AG10803 (cell line): ENCODE results near the gene HAND1.

Source experiments
- DNase-seq: peaks from one replicate; pipeline ENCODE4 v3.0.0; 2010; ENCODE audit warnings: low read depth
- H3K4me3 ChIP-seq: 2 replicates; pipeline ENCODE4 v1.5.1; 2011; ENCODE audit warnings: mild to moderate bottlenecking, low read length, control low read depth
- TF ChIP-seq, protein P1 (sequence below): conservative IDR thresholded peaks from 2 replicates; pipeline ENCODE4 v1.5.1; 2011; ENCODE audit warnings: mild to moderate bottlenecking, low read length, control low read depth, inconsistent platforms

The HAND1 gene

DNA sequence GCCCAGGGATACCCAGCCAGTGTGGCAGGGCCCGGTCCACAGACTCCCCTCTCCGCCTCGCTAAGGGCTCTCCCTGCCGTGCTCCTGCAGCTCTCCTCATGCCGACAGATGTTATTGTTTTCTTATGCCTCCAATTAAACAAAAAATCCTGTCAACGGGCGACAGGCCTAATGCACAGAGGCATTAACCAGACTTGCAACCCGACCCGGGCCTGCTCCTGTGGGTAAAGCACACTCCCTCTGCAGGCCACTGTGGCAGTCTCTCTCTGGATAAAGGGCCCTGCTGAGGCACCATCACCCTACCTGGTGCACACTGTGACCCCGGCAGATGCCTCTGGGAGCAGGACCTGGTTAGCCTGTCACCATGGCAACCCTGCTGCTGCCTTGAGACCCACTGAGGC, 27.5 kb upstream of the HAND1 start:
- TF ChIP-seq, protein P1, sequence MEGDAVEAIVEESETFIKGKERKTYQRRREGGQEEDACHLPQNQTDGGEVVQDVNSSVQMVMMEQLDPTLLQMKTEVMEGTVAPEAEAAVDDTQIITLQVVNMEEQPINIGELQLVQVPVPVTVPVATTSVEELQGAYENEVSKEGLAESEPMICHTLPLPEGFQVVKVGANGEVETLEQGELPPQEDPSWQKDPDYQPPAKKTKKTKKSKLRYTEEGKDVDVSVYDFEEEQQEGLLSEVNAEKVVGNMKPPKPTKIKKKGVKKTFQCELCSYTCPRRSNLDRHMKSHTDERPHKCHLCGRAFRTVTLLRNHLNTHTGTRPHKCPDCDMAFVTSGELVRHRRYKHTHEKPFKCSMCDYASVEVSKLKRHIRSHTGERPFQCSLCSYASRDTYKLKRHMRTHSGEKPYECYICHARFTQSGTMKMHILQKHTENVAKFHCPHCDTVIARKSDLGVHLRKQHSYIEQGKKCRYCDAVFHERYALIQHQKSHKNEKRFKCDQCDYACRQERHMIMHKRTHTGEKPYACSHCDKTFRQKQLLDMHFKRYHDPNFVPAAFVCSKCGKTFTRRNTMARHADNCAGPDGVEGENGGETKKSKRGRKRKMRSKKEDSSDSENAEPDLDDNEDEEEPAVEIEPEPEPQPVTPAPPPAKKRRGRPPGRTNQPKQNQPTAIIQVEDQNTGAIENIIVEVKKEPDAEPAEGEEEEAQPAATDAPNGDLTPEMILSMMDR, result no peak
- no peak overlapping the region for H3K4me3 ChIP-seq
- DNase-seq, result no peak

DNA sequence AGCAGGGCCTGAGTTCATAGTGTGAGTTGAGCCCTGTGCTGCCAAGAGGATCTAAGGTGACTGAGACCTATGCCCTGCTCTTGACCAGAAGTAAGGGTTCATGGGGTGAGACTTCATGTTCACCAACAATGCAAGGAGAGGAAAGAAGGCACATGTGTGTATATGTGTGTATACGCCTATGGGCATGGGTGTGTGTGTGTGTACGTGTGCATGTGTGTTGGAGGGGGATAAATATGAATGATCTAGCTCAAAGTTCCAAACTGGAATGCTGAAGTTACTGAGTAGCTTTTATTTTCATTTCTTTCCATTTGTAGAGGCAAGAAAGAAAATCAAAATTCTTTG, 25.6 kb upstream of the HAND1 start:
- no peak for DNase-seq
- TF ChIP-seq, protein P1, result no peak
- H3K4me3 ChIP-seq, result no peak overlapping the region

DNA sequence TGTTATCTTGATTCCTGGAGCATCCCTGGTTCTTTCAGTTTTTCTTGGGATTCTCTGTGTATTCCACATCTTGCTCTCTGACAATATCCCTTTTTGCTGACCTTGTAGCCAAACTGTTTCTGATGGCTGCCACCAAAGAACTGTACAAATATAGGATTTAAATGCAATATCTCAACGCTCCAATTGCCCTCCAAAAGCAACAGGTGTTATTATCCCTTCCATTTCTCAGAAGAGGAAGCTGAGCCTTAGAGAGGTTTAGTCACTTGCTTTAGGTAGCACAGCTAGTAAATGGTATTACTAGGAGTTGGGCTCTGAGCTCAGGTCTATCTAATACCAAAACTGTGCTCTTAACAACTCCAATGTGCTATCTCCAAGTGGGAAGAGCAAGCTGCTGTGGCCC, 24.2 kb upstream of the HAND1 start:
- no peak overlapping the region for H3K4me3 ChIP-seq
- no peak for DNase-seq
- TF ChIP-seq, protein P1, result no peak

DNA sequence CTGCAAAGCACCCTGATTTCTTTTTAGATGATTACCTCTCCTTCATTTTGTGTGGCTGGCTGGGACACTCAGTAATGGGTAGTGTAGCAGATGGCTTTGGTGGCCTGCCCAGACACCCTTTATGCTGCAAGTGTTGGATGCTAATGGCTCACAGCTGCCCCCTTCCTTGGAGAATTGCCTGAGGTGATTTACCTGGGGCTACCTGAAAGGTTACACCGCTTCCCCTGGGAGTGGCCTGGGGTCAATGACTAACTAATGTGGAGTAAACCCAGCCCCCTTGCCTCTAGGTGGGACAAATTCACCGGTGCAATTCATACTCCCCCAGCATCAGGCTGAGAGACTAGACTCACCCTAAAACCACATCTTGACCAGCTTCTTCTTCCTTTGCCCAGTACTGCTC, 23.5 kb upstream of the HAND1 start:
- H3K4me3 ChIP-seq, result no peak overlapping the region
- TF ChIP-seq, protein P1, result no peak
- DNase-seq, result no peak

DNA sequence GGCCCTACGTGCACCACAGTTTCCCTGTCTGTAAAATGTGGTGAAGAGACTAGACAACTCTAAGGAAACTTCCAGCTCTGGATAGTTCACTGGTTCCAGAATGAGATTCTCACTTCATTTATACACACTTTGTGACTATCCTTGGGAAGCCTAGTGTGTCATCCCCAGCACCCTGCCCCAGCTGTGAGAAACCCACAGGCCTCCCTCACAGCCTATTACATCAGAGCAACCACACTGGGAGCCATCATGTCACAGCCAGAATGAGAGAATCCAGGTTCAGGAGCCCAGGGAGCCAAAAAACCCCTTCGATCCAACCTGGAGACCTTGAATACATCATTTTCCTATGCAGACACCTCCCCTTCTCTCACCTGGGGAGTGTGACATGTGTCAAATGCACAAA, 21.0 kb upstream of the HAND1 start:
- TF ChIP-seq, protein P1, result no peak
- H3K4me3 ChIP-seq, result no peak overlapping the region
- no peak for DNase-seq

DNA sequence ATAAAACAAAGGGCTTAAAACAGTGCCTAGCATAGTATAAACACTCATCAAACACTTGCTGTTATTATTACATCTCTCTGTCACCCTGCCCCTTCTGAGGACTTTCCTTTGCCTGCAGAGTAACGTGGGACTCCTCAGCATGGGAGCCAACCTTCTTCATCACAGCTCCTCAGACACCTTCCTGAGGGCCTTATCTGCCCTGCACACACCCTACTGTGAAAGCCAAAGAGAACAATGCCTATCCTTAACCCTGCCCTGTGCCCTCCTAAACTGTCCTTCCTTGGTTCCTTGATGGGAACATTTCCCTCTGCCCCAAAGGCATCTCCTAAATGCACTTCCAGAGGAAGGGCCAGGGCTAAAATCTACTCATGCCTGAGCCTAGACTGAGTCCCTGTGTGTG, 20.6 kb upstream of the HAND1 start:
- TF ChIP-seq, protein P1, result no peak
- DNase-seq, result no peak

DNA sequence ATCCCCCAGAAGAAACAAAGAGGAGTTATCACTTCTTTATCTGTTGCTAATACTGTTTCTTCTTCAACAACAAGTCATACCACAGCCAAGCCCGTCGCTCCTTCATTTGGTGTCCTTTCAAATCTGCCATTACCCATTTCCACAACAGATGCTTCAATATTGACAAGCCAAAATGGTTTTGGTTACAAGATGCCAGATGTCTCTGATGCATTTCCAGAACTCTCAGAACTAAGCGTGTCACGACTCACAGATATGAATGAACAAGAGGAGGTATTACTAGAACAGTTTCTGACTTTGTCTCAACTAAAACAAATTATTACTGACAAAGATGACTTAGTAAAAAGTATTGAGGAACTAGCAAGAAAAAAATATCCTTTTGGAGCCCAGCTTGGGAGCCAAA, 16.0 kb upstream of the HAND1 start:
- TF ChIP-seq, protein P1, result no peak
- no peak overlapping the region for H3K4me3 ChIP-seq
- DNase-seq, result no peak

More for the DNA sequence above, 20.6 kb upstream of the HAND1 start:
- no peak overlapping the region for H3K4me3 ChIP-seq
